Sciatic nerve (tissue), 2 donors: ENCODE data around the gene TAF3. TPM values are rescaled to one million over a fixed set of nuclear protein-coding genes. Genes with fewer than 3 reads are reported as not detected.

ENCODE experiments used
- ATAC-seq: fragments of 200-7000 bp; cut with Tn5 transposase; one replicate; pipeline ENCODE4 v1.9.1; 2020; ENCODE audit warnings: mild to moderate bottlenecking, moderate library complexity
- DNase-seq: peaks from one replicate; pipeline ENCODE4 v3.0.0-alpha.2; 2020; ENCODE audit warnings: low spot score
- intact Hi-C: fragments of 100-400 bp; cut with DNase I; formaldehyde crosslinking; loops from one replicate; pipeline ENCODE4 v1.14.2; 2022
- total RNA-seq: library from RNA; stranded (reverse); fragmentation: NEBNext Ultra II Directional; extraction: Animal tissue kit (Norgen Biotek cat#: 25700); gene quantifications from one replicate; pipeline ENCODE4 v1.2.1, GENCODE V29; 2021
- donor health status: DM: no; HTN: no; CAD: no.
- donor health status: DM: no; HTN: no; CAD: no.

Gene TAF3
- total RNA-seq, 1 donor from 2014 or later: 13.7 TPM

- ATAC-seq (no peak), DNase-seq (no peak)
- intact Hi-C loops: loop anchor here (2.0 kb wide), 1 partner anchor 22 kb away; no protein-coding TSS in a partner anchor
Measured at GRCh38 chr10:8058274-8059111, 240.2 kb downstream of the TAF3 start.

DNA sequence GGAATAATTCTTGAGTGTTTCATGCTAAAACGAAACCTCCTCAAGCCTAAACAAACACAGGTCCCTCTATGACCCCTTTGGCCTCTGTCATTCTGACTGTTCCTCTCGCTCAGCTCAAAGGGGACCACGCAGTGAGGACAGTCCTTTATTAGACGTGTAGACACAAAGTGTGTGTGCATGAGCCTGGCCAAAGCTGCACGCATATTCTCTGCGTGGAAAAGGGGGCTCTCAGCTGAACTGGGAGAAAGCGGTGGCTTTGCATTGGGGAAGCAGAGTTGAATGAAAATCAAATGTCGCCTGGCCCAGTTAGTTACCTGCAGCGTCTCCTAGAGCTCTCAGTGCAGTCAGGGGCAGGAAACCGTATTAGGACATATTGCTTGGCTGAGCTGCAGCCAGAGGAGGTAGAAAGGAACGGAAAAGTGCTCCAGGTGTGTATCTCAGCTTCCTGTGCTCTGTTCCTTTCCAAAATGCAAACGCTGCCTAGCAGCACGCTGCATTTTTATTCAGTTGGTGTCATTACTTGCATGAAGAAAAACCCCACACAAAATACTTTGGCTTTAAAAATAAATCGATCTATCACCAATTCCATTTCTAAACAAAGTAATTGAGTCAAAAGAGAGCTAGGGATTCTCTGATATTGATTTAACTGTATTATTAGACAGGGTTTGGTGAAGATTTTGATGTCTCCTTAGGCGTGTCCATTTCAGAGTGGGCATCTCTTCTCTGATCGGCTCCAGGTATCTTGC is 241.1 kb downstream of the TAF3 start:
- intact Hi-C loops: loop anchor here (2.0 kb wide), 1 partner anchor 23 kb away; no protein-coding TSS in a partner anchor
- DNase-seq (no peak), ATAC-seq (no peak)

GRCh38 chr10:8060010-8060703 is 241.9 kb downstream of the TAF3 start:
- no peak for ATAC-seq
- no peak for DNase-seq
- intact Hi-C loops: no loop called here

DNA sequence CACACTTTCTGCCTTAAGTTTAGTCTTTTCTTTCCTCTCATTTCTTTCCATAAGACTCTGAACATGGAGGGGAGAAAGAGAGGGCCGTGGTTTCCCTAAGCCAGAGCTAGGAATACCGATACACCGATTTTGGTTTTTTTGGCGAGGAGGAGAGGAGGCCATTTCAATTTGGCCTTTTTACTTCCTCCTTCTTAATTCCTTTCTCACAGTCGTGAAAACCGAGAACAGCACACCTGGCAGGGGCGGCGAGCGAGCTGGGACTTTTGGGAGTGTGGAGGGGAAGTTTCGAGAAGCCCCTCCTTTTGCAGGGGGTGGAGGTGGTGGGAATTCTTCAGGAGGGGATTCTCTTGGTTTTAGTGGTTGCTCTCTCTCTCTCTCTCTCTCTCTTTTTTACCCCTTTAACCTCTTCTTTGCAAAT is 242.4 kb downstream of the TAF3 start:
- peak; percentile 12 for DNase-seq
- intact Hi-C loops: no loop called here
- no peak for ATAC-seq

- intact Hi-C loops: no loop called here
- DNase-seq: peak; percentile 41
- ATAC-seq: no peak
Measured at GRCh38 chr10:8061274-8062211, 243.2 kb downstream of the TAF3 start.

DNA sequence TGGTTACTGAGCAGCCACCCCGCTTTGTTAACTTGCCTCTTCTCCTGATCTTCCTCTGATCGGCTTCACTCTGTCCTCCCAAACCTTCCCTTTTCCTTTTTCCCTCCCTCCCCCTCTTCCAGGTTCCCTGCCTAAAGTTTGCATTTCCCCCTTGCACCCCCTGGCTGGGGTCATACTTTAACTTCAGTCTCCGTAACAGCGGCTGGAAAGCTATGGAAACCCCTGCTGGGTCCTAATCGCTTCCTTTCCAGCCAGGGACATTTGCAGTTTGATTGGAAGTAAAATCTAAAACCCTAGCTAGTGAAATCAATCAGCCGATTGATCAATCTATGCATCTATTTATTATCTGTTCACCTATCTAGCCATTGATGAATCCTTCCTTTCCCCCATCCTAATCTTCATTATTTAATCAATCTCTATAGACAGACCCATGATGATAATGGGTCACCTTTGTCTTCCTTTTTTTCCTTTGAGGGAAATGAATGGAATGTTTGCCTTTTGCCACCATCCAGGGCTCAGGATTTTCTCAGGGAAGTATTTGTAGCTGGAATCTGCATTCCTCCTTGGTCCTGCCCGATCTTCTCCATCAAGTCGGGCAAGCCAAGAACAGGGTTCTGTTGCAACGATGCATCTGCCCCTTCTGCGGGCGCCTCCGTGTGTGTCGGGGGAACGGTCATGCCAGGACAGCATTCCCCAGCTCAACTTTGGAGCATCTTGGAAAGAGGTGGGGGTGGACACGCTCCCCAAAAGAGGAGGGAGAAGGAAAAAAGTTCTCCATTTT is 245.0 kb downstream of the TAF3 start:
- DNase-seq: peak; percentile 25
- intact Hi-C loops: no loop called here
- no peak for ATAC-seq

GRCh38 chr10:8063935-8064334 is 245.6 kb downstream of the TAF3 start:
- ATAC-seq (no peak), DNase-seq (peak; percentile 45)
- intact Hi-C loops: no loop called here

- intact Hi-C loops: no loop called here
- no peak for ATAC-seq
- DNase-seq: no peak
Measured at GRCh38 chr10:8064436-8064835, 246.1 kb downstream of the TAF3 start.

- intact Hi-C loops: no loop called here
- DNase-seq (no peak), ATAC-seq (no peak)
Measured at GRCh38 chr10:8065651-8066050, 247.3 kb downstream of the TAF3 start.

DNA sequence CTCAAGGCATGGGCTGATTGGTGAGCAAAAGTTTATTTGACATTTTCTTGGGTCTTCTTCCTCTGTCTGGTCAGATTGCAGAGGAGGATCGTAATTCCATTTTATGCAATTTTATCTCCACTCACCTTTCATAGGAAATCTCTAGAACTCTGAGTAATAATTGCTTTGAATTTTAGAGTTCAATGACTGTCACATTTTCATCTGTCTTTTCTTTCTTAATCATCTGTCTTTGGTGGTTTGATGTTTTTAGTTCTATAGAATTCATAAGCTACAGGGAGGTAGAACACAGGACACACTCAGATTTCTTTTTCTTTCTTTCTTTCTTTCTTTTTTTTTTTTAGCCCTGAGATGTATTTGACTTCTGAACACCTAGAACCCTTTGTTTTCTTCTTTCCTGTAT is 247.8 kb downstream of the TAF3 start:
- DNase-seq: no peak
- intact Hi-C loops: no loop called here
- ATAC-seq: no peak

Other genes starting within 250 kb of the TAF3 start
- gene ITIH5, start 151.5 kb upstream of the TAF3 start, total RNA-seq: 34.9 TPM
- not detected for gene ITIH2, start 115.2 kb upstream of the TAF3 start, total RNA-seq
- gene KIN, start 30.5 kb upstream of the TAF3 start, total RNA-seq: 14.2 TPM
- gene ATP5F1C, start 30.3 kb upstream of the TAF3 start, total RNA-seq: 150 TPM
- gene GATA3, start 236.2 kb downstream of the TAF3 start, total RNA-seq: 2.6 TPM